Endothelial cell (in vitro differentiated cells): ENCODE data around the gene PSMD13. TPM values are rescaled to one million over a fixed set of nuclear protein-coding genes. Genes with fewer than 3 reads are reported as not detected.

Experiments used
- DNase-seq: peaks from one replicate; pipeline ENCODE4 v3.0.0; 2021; ENCODE audit warnings: low spot score
- H3K27ac Mint-ChIP-seq: one replicate; pipeline ENCODE4 v1.8.0; 2021; ENCODE audit warnings: mixed read lengths, inconsistent platforms; ENCODE audit not compliant: unreplicated experiment
- H3K27me3 Mint-ChIP-seq: one replicate; pipeline ENCODE4 v1.8.0; 2021; ENCODE audit warnings: mild to moderate bottlenecking, moderate library complexity, mixed read lengths, inconsistent platforms; ENCODE audit not compliant: unreplicated experiment
- H3K36me3 Mint-ChIP-seq: one replicate; pipeline ENCODE4 v1.8.0; 2021; ENCODE audit warnings: mild to moderate bottlenecking, low read depth, mixed read lengths, inconsistent platforms; ENCODE audit not compliant: unreplicated experiment
- H3K4me1 Mint-ChIP-seq: one replicate; pipeline ENCODE4 v1.8.0; 2021; ENCODE audit warnings: mild to moderate bottlenecking, mixed read lengths, inconsistent platforms; ENCODE audit not compliant: unreplicated experiment
- H3K4me3 Mint-ChIP-seq: one replicate; pipeline ENCODE4 v1.8.0; 2021; ENCODE audit warnings: mild to moderate bottlenecking, mixed read lengths, inconsistent platforms; ENCODE audit not compliant: unreplicated experiment
- H3K9me3 Mint-ChIP-seq: one replicate; pipeline ENCODE4 v1.8.0; 2021; ENCODE audit warnings: mixed read lengths, inconsistent platforms; ENCODE audit not compliant: unreplicated experiment
- CTCF ChIP-seq: fragments of 200-600 bp; sonication (generic); IDR thresholded peaks from one replicate; pipeline ENCODE4 v1.5.0; 2021; ENCODE audit warnings: antibody characterized with exemption; ENCODE audit not compliant: unreplicated experiment
- total RNA-seq: library from RNA; stranded (reverse); fragmentation: NEBNext Ultra II Directional; extraction: Animal tissue kit (Norgen Biotek cat#: 25700); gene quantifications from one replicate; pipeline ENCODE4 v1.2.1, GENCODE V29; 2021; ENCODE audit not compliant: unreplicated experiment

The PSMD13 gene
- total RNA-seq, 1 donor from 2014 or later, result 189 TPM

DNA sequence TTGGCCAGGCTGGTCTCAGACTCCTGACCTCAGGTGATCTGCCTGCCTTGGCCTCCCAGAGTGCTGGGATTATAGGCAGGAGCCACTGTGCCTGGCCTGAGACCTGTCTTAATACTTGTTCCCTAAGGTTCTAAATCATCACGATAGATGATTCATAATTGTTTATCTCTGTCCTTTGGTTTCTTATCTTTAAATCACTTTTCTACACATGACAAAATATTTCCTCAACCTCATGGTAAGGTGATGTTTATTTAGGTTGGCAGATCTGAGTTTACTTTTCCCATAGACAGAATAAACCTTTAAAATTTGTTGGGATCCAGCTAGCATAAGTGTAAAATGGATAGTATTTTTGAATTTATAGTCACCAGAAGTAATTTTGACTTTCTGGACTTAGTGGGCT lies 3.5 kb downstream of the PSMD13 start:
- Mint-ChIP-seq H3K27ac (no peak overlapping the region), H3K4me3 (peak overlapping the region; percentile 14)
- TF ChIP-seq CTCF, result no peak

DNA sequence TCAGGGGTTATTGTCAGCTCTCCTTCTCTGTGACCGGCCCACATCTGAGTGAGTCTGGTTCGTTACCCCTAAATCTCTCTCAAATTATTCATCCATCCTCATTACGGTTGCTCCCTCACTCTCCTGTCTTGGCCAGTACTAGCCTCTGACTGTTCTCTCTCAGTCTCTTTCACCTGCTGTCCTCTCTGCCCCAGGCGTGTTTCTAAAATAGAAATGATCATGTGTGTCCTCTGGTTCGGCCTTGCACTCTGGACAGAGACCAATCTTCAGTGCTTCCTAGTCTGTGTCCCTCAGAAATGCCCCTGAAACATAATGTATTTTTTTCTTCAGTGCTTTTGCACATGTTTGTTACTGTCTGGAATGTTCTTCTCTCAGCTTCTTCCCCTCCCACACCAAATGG lies 4.9 kb downstream of the PSMD13 start:
- no peak for DNase-seq
- TF ChIP-seq CTCF, result no peak
- Mint-ChIP-seq H3K4me1 (peaks cover 9% of the 10 kb centered on the region), H3K4me3 (peak overlapping the region; percentile 6), H3K36me3 (peaks cover 29% of the 10 kb centered on the region), H3K27me3 (peaks cover 4% of the 10 kb centered on the region), H3K27ac (no peak overlapping the region), H3K9me3 (no peaks in the 10 kb centered on the region)

More for the DNA sequence above, 3.5 kb downstream of the PSMD13 start:
- H3K27me3 Mint-ChIP-seq, result peaks cover 7% of the 10 kb centered on the region
- H3K4me1 Mint-ChIP-seq, result peaks cover 11% of the 10 kb centered on the region
- DNase-seq, result no peak
- H3K9me3 Mint-ChIP-seq, result no peaks in the 10 kb centered on the region
- peaks cover 26% of the 10 kb centered on the region for H3K36me3 Mint-ChIP-seq

DNA sequence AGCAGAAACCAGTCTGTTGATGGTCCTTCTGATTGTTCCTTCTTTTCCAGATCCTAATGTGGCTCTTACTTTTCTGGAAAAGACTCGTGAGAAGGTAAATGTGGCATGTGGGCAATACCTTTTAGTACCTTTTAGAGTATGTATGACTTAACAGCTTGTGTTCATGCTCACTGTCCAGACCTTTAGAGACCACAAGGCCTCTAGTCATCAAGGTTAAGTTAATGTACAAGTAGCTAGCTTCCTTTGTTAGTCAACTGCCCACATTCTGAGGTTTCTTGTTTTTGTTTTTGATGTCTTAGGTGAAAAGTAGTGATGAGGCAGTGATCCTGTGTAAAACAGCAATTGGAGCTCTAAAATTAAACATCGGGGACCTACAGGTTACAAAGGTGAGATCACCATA lies 7.6 kb downstream of the PSMD13 start:
- no peak overlapping the region for H3K4me3 Mint-ChIP-seq

GRCh38 chr11:249062-249461 lies 12.3 kb downstream of the PSMD13 start:
- Mint-ChIP-seq H3K36me3 (peaks cover 59% of the 10 kb centered on the region), H3K9me3 (no peaks in the 10 kb centered on the region), H3K4me3 (peak overlapping the region; percentile 27), H3K4me1 (no peaks in the 10 kb centered on the region), H3K27ac (no peak overlapping the region), H3K27me3 (peaks cover 7% of the 10 kb centered on the region)
- no peak for DNase-seq
- no peak for TF ChIP-seq CTCF

More for the DNA sequence above, 7.6 kb downstream of the PSMD13 start:
- no peaks in the 10 kb centered on the region for H3K9me3 Mint-ChIP-seq
- no peak for TF ChIP-seq CTCF
- peaks cover 43% of the 10 kb centered on the region for H3K36me3 Mint-ChIP-seq
- no peaks in the 10 kb centered on the region for H3K4me1 Mint-ChIP-seq
- H3K27me3 Mint-ChIP-seq, result peaks cover 4% of the 10 kb centered on the region
- H3K27ac Mint-ChIP-seq, result no peak overlapping the region
- no peak for DNase-seq

- Mint-ChIP-seq H3K36me3 (peaks cover 56% of the 10 kb centered on the region), H3K4me3 (no peak overlapping the region), H3K4me1 (no peaks in the 10 kb centered on the region), H3K27me3 (peaks cover 6% of the 10 kb centered on the region), H3K27ac (peak overlapping the region; percentile 30), H3K9me3 (no peaks in the 10 kb centered on the region)
- DNase-seq, result no peak
- no peak for TF ChIP-seq CTCF
Observed at GRCh38 chr11:250274-250673, 13.5 kb downstream of the PSMD13 start.
